Measurements from ENCODE around the gene COQ2.

- TF ChIP-seq CTCF (IDR thresholded peaks at IDR 0.05 in 8 of 11, conservative IDR thresholded peaks at IDR 0.05 in 3 of 11) (no peak), POLR2AphosphoS5 (IDR thresholded peaks at IDR 0.05) (no peak), POLR2A (IDR thresholded peaks at IDR 0.05) (no peak)
Observed at GRCh38 chr4:83238393-83239248, 46.0 kb downstream of the COQ2 start.
